Liver (tissue), 9 donors: Measurements from ENCODE around the gene COL23A1. TPM values are rescaled to one million over a fixed set of nuclear protein-coding genes. Genes with fewer than 3 reads are reported as not detected.

ENCODE experiments used
- DNase-seq: peaks from one replicate; pipeline ENCODE4 v3.0.0-alpha.2; 2017; ENCODE audit warnings: low spot score
- H3K27ac ChIP-seq, 2 donors: one replicate each; pipeline ENCODE4 v1.7.0; 2013; ENCODE audit warnings: inconsistent platforms in 2 of 2, low read length in 2 of 2, control low read depth in 1 of 2, low read depth in 1 of 2, mild to moderate bottlenecking in 1 of 2
- H3K27me3 ChIP-seq, 4 donors: one replicate each; pipeline versions ENCODE4 v1.6.1 to v1.7.0; 2013; ENCODE audit warnings: low read length in 3 of 4, inconsistent platforms in 1 of 4, mild to moderate bottlenecking in 1 of 4, moderate library complexity in 1 of 4; ENCODE audit not compliant: control insufficient read depth in 4 of 4, insufficient read depth in 4 of 4
- H3K36me3 ChIP-seq, 4 donors: one replicate each; pipeline versions ENCODE4 v1.6.1 to v1.7.0; 2013; ENCODE audit warnings: low read length in 3 of 4, mild to moderate bottlenecking in 3 of 4, low read depth in 1 of 4, moderate library complexity in 1 of 4; ENCODE audit not compliant: control insufficient read depth in 4 of 4, insufficient read depth in 3 of 4
- H3K4me1 ChIP-seq, 4 donors: one replicate each; pipeline versions ENCODE4 v1.6.1 to v1.7.0; 2013; ENCODE audit warnings: low read length in 3 of 4, mild to moderate bottlenecking in 3 of 4, moderate library complexity in 1 of 4; ENCODE audit not compliant: control insufficient read depth in 4 of 4, insufficient read depth in 4 of 4
- H3K4me3 ChIP-seq, 3 donors: one replicate each; pipeline versions ENCODE4 v1.6.1 to v1.7.0; 2013; ENCODE audit warnings: low read length in 3 of 3, control low read depth in 1 of 3, low read depth in 1 of 3, mild to moderate bottlenecking in 1 of 3
- H3K9ac ChIP-seq, 2 donors: one replicate each; pipeline ENCODE4 v1.7.0; 2013; ENCODE audit warnings: low read length in 2 of 2, mild to moderate bottlenecking in 2 of 2, moderate library complexity in 2 of 2, control low read depth in 1 of 2, low read depth in 1 of 2
- H3K9me3 ChIP-seq, 4 donors: one replicate each; pipeline versions ENCODE4 v1.6.1 to v1.7.0; 2013; ENCODE audit warnings: low read length in 3 of 4; ENCODE audit not compliant: control insufficient read depth in 4 of 4
- EGR1 ChIP-seq, 2 donors: IDR thresholded peaks; 2 replicates each; pipeline ENCODE4 v1.6.1; 2016 to 2018; ENCODE audit warnings: antibody characterized with exemption in 2 of 2, low read depth in 2 of 2
- FOXA1 ChIP-seq: IDR thresholded peaks from 2 replicates; pipeline ENCODE4 v1.6.1; 2016; ENCODE audit warnings: antibody characterized with exemption
- FOXA2 ChIP-seq: IDR thresholded peaks from 2 replicates; pipeline ENCODE4 v1.6.1; 2016; ENCODE audit warnings: antibody characterized with exemption
- HNF4A ChIP-seq, 2 donors: conservative IDR thresholded peaks; 2 replicates each; pipeline ENCODE4 v1.6.1; 2016; ENCODE audit warnings: antibody characterized with exemption in 2 of 2, mild to moderate bottlenecking in 2 of 2
- HNF4G ChIP-seq: IDR thresholded peaks from 2 replicates; pipeline ENCODE4 v1.6.1; 2016; ENCODE audit warnings: antibody characterized with exemption
- MAX ChIP-seq: IDR thresholded peaks from 2 replicates; pipeline ENCODE4 v1.6.1; 2016; ENCODE audit warnings: antibody characterized with exemption
- NR2F2 ChIP-seq: IDR thresholded peaks from 2 replicates; pipeline ENCODE4 v1.6.1; 2016; ENCODE audit warnings: antibody characterized with exemption
- REST ChIP-seq: IDR thresholded peaks from 2 replicates; pipeline ENCODE4 v1.6.1; 2016; ENCODE audit warnings: antibody characterized with exemption, mild to moderate bottlenecking
- RXRA ChIP-seq, 2 donors: IDR thresholded peaks; 2 replicates each; pipeline ENCODE4 v1.6.1; 2017 to 2018; ENCODE audit warnings: antibody characterized with exemption in 2 of 2, mild to moderate bottlenecking in 1 of 2
- SP1 ChIP-seq: IDR thresholded peaks from 2 replicates; pipeline ENCODE4 v1.6.1; 2018; ENCODE audit warnings: antibody characterized with exemption, mild to moderate bottlenecking
- TAF1 ChIP-seq: conservative IDR thresholded peaks from 2 replicates; pipeline ENCODE4 v1.6.1; 2016; ENCODE audit warnings: antibody characterized with exemption, mild to moderate bottlenecking
- WGBS: extraction: QIAGEN DNeasy Blood & Tissue Kit; methylation state at CpG from one replicate; pipeline ENCODE4 v1.1.7; 2013; 5-methylcytosine and 5-hydroxymethylcytosine counted together
- polyA plus RNA-seq, 2 donors: library from polyadenylated mRNA; stranded (reverse) in 1 of 2; unstranded in 1 of 2; fragments of 200-250 nt in 1 of 2; fragments of >200 nt in 1 of 2; fragmentation: Nextera tagmentation in 1 of 2; extraction: Ambion mirVana in 1 of 2; gene quantifications; one replicate each; pipeline versions ENCODE4 v1.2.1 to v1.2.3, GENCODE V29; 2013 to 2015
- total RNA-seq, 2 donors: library from RNA; depleted of rRNA; stranded (reverse); fragments of >200 nt; gene quantifications; one replicate each; pipeline ENCODE4 v1.2.3, GENCODE V29; 2014
- donor health status: healthy.
- donor health status: healthy.
- donor health status: healthy.
- donor health status: healthy.
- donor health status: healthy.

COL23A1 gene
- total and polyA plus RNA-seq, 4 donors, result 0.08 to 1.4 (median 0.27) TPM

GRCh38 chr5:178477802-178478201 is 112.4 kb downstream of the COL23A1 start:
- Histone ChIP-seq H3K9ac (no peak overlapping the region), H3K4me3 (no peak overlapping the region), H3K27ac (no peak overlapping the region), H3K27me3 (no peaks in the 10 kb centered on the region), H3K4me1 (peaks cover 1 to 10% (median 4%) of the 10 kb centered on the region in 4 donors), H3K36me3 (no peaks in the 10 kb centered on the region), H3K9me3 (peaks cover 0 to 4% (median 0%) of the 10 kb centered on the region in 4 donors)
- TF ChIP-seq EGR1 (IDR thresholded peaks at IDR 0.05; ENCODE audit: low read depth in 2 of 2) (no peak), TAF1 (no peak), HNF4G (no peak), MAX (no peak), FOXA2 (no peak), SP1 (no peak), FOXA1 (no peak)
- WGBS, result 80% methylated on average over 8 of the region's 8 CpGs
- peak; percentile 70 for DNase-seq

GRCh38 chr5:178476972-178477754 is 113.0 kb downstream of the COL23A1 start:
- WGBS, result 80% methylated on average over 12 of the region's 12 CpGs
- DNase-seq, result no peak

GRCh38 chr5:178476531-178476930 is 113.7 kb downstream of the COL23A1 start:
- H3K36me3 ChIP-seq, result no peaks in the 10 kb centered on the region
- no peak overlapping the region for H3K27ac ChIP-seq
- no peak overlapping the region for H3K4me3 ChIP-seq
- H3K4me1 ChIP-seq, result peaks cover 1 to 10% (median 4%) of the 10 kb centered on the region in 4 donors
- no peak overlapping the region for H3K9ac ChIP-seq
- WGBS, result 94% methylated on average over 8 of the region's 8 CpGs
- TF ChIP-seq REST (no peak), MAX (no peak)
- H3K9me3 ChIP-seq, result peaks cover 0 to 4% (median 0%) of the 10 kb centered on the region in 4 donors
- DNase-seq, result peak; percentile 88
- H3K27me3 ChIP-seq, result no peaks in the 10 kb centered on the region

More at GRCh38 chr5:178476972-178477754, 113.0 kb downstream of the COL23A1 start:
- Histone ChIP-seq H3K36me3 (no peaks in the 10 kb centered on the region), H3K27ac (no peak overlapping the region), H3K4me3 (no peak overlapping the region), H3K9me3 (peaks cover 0 to 4% (median 0%) of the 10 kb centered on the region in 4 donors), H3K4me1 (peaks cover 1 to 10% (median 4%) of the 10 kb centered on the region in 4 donors), H3K27me3 (no peaks in the 10 kb centered on the region), H3K9ac (no peak overlapping the region)
- no peak for TF ChIP-seq RXRA (IDR thresholded peaks at IDR 0.05)
- no peak for TF ChIP-seq TAF1
- TF ChIP-seq NR2F2, result no peak
- no peak for TF ChIP-seq HNF4G
- no peak for TF ChIP-seq HNF4A (conservative IDR thresholded peaks at IDR 0.05)
- no peak for TF ChIP-seq SP1
- no peak for TF ChIP-seq FOXA2
